ENCODE data around the gene CPN2.

DNA sequence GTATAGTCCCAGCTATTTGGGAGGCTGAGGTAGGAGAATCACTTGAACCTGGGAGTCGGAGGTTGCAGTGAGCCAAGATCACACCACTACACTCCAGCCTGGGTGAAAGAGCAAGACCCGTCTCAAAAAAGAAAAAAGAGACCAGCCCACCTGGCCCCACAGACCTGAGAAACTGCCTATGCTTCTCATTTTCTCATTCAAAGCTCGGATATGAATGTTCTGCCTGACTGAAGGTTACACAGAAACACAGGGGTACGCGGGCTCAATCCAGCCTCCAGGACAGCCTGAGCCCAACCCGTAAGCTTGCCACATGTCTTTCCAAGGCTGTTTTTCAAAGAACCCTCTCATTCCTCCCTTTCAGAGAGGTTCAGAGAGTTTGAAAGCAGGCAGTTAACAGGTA is 28.1 kb upstream of the CPN2 start:
- TF ChIP-seq, protein P1, sequence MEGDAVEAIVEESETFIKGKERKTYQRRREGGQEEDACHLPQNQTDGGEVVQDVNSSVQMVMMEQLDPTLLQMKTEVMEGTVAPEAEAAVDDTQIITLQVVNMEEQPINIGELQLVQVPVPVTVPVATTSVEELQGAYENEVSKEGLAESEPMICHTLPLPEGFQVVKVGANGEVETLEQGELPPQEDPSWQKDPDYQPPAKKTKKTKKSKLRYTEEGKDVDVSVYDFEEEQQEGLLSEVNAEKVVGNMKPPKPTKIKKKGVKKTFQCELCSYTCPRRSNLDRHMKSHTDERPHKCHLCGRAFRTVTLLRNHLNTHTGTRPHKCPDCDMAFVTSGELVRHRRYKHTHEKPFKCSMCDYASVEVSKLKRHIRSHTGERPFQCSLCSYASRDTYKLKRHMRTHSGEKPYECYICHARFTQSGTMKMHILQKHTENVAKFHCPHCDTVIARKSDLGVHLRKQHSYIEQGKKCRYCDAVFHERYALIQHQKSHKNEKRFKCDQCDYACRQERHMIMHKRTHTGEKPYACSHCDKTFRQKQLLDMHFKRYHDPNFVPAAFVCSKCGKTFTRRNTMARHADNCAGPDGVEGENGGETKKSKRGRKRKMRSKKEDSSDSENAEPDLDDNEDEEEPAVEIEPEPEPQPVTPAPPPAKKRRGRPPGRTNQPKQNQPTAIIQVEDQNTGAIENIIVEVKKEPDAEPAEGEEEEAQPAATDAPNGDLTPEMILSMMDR (IDR thresholded peaks at IDR 0.05) = no peak
- no peak for TF ChIP-seq EZH2 (IDR thresholded peaks at IDR 0.05; ENCODE audit: borderline replicate concordance, insufficient read depth, low read depth, low read length, poor library complexity, severe bottlenecking)
